Measurements from ENCODE around the gene PFDN1.

The PFDN1 gene

DNA sequence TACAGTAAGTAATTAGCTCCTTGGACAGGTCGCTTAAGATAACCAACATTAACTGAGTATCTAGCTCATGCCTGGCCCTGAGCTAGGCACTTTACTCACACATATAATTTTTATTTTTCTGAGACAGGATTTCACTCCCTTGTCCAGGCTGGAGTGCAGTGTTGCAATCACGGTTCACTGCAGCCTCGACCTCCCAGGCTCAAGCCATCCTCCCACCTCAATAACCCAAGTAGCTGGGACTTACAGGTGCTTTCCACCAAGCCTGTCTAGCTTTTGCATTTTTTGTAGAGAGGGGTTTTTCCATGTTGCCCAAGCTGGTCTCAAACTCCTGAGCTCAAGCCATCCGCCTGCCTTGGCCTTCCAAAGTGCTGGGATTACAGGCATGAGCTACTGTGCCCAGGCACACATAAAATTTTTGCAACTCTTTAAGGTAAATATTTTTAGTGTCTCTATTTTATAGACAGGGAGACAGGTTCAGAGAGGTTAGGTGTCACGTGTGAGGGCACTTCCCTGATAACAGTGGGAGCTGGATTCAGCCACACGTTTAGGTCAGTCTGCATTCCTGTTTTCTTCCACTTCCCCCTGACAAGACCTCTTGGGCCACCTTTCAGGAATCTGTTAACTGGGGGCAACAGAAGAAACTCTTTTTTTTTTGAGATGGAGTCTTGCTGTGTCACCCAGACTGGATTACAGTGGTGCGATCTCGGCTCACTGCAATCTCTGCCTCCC, 25.3 kb upstream of the PFDN1 start:
- no peak for DNase-seq (ENCODE audit: low spot score)

DNA sequence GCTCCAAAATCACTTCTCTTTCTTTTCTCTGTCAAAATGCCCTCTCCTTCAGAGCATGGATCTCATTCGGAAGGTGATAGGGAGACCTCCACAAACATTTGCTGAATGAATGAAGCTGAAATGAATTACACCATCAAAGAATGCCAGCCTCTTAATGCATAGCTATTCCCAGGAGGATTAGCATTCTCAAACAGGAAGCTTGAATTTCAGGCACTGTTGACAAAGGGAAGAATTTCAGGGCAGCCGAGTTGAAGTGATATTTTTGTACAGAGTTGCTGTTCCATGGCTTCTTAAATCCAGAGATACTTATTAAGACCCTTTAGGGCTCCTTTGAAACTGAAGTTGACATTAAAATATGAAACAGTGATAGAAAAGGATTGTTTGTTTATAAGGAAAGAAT, 24.7 kb upstream of the PFDN1 start:
- DNase-seq (ENCODE audit: low spot score): no peak

DNA sequence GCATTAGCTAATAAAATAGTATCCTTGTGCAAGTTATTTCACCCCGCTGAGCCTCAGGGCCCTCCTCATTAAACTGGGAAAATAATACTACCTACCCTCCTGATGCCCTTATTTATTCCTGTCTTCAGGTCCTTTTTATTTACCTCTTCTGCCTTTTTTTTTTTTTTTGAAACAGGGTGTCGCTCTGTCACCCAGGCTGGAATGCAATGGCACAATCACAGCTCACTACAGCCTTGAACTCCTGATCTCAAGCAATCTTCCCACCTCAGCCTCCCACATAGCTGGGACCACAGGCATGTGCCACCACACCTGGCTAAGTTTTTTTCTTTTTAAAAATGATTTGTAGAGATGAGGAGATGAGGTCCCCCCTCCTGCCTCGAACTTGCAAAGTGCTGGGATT, 22.6 kb upstream of the PFDN1 start:
- DNase-seq (ENCODE audit: low spot score): no peak

- no peak for DNase-seq (ENCODE audit: low spot score)
Observed at GRCh38 chr5:140324617-140325241, 21.8 kb upstream of the PFDN1 start.

- no peak for DNase-seq (ENCODE audit: low spot score)
Observed at GRCh38 chr5:140324041-140324600, 21.2 kb upstream of the PFDN1 start.

GRCh38 chr5:140322751-140323731, 20.1 kb upstream of the PFDN1 start:
- peak; percentile 46 for DNase-seq (ENCODE audit: low spot score)

- DNase-seq (ENCODE audit: low spot score): no peak
Observed at GRCh38 chr5:140321796-140322195, 18.9 kb upstream of the PFDN1 start.

- DNase-seq (ENCODE audit: low spot score): no peak
Observed at GRCh38 chr5:140319833-140320232, 16.9 kb upstream of the PFDN1 start.

- DNase-seq (ENCODE audit: low spot score): no peak
Observed at GRCh38 chr5:140318792-140319191, 15.9 kb upstream of the PFDN1 start.

GRCh38 chr5:140317859-140318258, 15.0 kb upstream of the PFDN1 start:
- no peak for DNase-seq (ENCODE audit: low spot score)

DNA sequence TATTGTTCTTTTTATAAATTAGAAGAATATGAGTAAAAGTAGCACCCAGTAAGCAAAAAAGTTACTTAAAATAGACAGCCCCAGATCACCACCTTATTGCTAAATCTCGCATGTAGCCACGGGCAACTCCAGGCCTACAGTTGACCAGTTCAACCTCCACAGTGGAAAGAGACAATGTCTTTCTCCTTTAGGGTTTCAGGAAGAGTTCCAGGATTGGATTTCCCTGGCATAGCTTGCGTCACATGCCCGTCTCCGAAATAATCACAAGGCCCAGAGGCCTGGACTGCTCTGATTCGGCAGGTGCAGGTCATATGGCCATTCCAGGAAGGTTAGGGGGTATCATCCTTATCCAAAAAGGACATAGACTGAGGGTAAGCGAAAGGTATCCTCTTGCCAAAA, 9.9 kb upstream of the PFDN1 start:
- DNase-seq (ENCODE audit: low spot score): no peak

- DNase-seq (ENCODE audit: low spot score): peak; percentile 40
Observed at GRCh38 chr5:140312067-140312790, 9.3 kb upstream of the PFDN1 start.

- DNase-seq (ENCODE audit: low spot score): peak; percentile 72
Observed at GRCh38 chr5:140311011-140311467, 8.1 kb upstream of the PFDN1 start.

GRCh38 chr5:140310434-140310833, 7.5 kb upstream of the PFDN1 start:
- no peak for DNase-seq (ENCODE audit: low spot score)

DNA sequence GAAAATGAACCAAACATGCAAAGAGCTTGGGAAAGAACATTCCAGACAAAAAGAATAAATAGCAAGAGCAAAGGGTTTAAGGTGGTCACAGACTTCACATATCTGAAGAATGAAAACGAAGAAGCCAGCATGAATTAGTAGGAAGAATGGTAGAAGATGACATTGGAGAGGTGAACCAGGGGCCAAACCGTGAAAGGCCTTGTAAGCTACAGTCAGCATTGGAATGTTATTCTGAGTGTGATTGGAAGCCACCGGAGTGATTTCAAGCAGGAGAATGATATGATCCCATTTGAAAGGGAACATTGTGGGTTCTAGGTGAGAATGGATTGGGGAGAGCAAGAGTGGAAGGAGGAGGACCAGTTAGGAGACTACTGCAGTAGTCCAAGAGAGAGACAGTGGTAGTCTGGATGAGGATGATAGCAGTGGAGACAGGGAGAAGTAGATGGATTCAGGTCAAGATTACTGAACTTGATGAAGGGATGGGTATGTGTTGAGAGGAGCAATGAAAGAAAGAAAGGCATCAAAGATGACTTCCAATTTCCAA, 6.9 kb upstream of the PFDN1 start:
- no peak for DNase-seq (ENCODE audit: low spot score)

DNA sequence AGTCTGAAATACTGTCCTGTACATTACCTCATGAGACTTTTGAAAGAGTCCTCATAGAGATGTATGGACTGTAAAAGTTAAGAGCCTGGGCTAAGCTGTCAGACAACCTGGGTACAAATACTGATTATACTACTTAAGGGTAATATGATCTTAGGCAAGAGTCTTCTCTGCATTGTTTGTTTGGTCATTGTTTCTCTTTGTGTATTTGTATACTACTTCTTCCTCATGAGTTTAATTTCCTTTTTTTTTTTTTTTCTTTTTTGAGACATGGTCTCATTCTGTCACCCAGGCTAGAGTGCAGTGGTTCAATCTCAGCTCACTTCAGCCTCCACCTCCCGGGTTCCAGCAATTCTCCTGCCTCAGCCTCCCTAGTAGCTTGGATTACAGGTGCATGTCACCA, 2.6 kb upstream of the PFDN1 start:
- DNase-seq (ENCODE audit: low spot score): no peak

DNA sequence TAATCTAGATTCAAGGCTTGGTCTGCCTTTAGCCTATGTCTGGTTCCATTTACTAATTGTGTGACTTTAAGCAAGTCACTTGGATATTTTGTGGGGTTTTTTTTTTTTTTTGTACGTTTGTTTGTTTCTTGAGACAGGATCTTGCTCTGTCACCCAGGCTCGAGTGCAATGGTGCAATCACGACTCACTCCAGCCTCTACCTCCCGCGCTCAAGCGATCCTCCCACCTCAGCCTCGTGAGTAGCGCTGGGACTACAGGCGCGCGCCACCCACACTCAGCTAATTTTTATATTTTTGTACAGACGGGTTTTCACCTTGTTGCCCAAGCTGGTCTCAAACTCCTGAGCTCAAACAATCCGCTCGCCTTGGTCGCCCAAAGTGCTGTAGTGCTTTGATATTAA, 1.1 kb upstream of the PFDN1 start:
- no peak for DNase-seq (ENCODE audit: low spot score)

DNA sequence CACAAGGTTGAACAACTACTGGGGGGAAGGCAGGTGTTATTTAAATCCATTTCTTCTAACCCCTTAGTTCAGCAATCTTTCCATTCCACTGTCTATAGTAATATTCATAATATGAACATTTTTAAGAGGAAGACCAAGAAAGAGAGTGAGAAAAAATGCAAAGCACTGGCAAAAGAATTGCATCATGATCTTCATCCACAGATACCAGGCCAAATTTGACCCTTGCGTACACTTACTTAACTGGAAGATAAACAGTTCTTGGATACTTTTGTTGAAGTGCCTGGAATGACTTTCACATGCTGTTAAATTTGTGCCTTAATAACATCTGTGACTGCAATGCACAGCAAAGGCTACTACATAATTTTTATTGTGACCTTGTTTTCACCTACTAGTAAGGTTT, 1.8 kb downstream of the PFDN1 start:
- no peak for DNase-seq (ENCODE audit: low spot score)

GRCh38 chr5:140299056-140299455, 3.8 kb downstream of the PFDN1 start:
- no peak for DNase-seq (ENCODE audit: low spot score)

- no peak for DNase-seq (ENCODE audit: low spot score)
Observed at GRCh38 chr5:140298183-140298601, 4.7 kb downstream of the PFDN1 start.

GRCh38 chr5:140297283-140297682, 5.6 kb downstream of the PFDN1 start:
- DNase-seq (ENCODE audit: low spot score): no peak

Measured in LoVo (cell line).